ENCODE measurements around the gene GPR150. TPM values are rescaled to one million over a fixed set of nuclear protein-coding genes. Genes with fewer than 3 reads are reported as not detected.

The GPR150 gene
- total and polyA plus RNA-seq, 2 experiments from 2014 or later: 0.10 to 0.21 TPM

- no peak for ATAC-seq
- no peak overlapping the region for H3K27ac ChIP-seq (ENCODE audit: low read depth)
- TF ChIP-seq CREB1 (CRISPR knock-in tag; IDR thresholded peaks at IDR 0.05; ENCODE audit: low read depth) (no peak), REST (IDR thresholded peaks at IDR 0.05; ENCODE audit: unreplicated experiment) (no peak), POLR2AphosphoS5 (IDR thresholded peaks at IDR 0.05; ENCODE audit: low read depth) (no peak), EZH2 (IDR thresholded peaks at IDR 0.05; ENCODE audit: low read depth, unreplicated experiment) (no peak), ZNF114 (CRISPR knock-in tag; IDR thresholded peaks at IDR 0.05) (no peak), EZH2phosphoT487 (IDR thresholded peaks at IDR 0.05; ENCODE audit: unreplicated experiment) (no peak), ZNF331 (CRISPR knock-in tag; IDR thresholded peaks at IDR 0.05; ENCODE audit: low read depth) (no peak), STAT1 (IDR thresholded peaks at IDR 0.05; ENCODE audit: unreplicated experiment) (no peak), ETS1 (IDR thresholded peaks at IDR 0.05) (no peak), NANOG (IDR thresholded peaks at IDR 0.05; ENCODE audit: borderline replicate concordance) (no peak), CTCF (conservative IDR thresholded peaks at IDR 0.05; ENCODE audit: low read depth in 2 of 2) (no peak), ZNF462 (CRISPR knock-in tag; IDR thresholded peaks at IDR 0.05) (no peak), JUNB (IDR thresholded peaks at IDR 0.05; ENCODE audit: unreplicated experiment) (no peak)
- H2AFZ ChIP-seq: no peak overlapping the region
- Mint-ChIP-seq H3K4me1 (no peaks in the 10 kb centered on the region), H3K9me3 (peaks cover 15% of the 10 kb centered on the region; the same call in 2 of the 3 replicates), H3K4me3 (no peak overlapping the region), H3K27ac (no peak overlapping the region), H3K36me3 (ENCODE audit: low read depth) (peaks cover 12% of the 10 kb centered on the region), H3K27me3 (ENCODE audit: insufficient read depth, low read depth, poor library complexity) (peaks cover 8% of the 10 kb centered on the region)
- no peak for DNase-seq (ENCODE audit: low spot score)
- no peaks in the 10 kb centered on the region for H3K79me2 ChIP-seq (replicated peaks; ENCODE audit: insufficient read depth)
- H3K4me2 ChIP-seq: no peak overlapping the region
- H3F3A ChIP-seq (replicated peaks; ENCODE audit: low read depth): no peaks in the 10 kb centered on the region
- H3K9me2 ChIP-seq (ENCODE audit: insufficient read depth): no peaks in the 10 kb centered on the region
- peaks cover 13% of the 10 kb centered on the region for H3K27me3 ChIP-seq (ENCODE audit: insufficient read depth)
- H3K4me3 ChIP-seq: no peak overlapping the region
- H3K4me1 ChIP-seq (ENCODE audit: insufficient read depth): no peaks in the 10 kb centered on the region
- no peaks in the 10 kb centered on the region; the same call in 1 of the 2 replicates for H3K36me3 ChIP-seq (ENCODE audit: insufficient read depth)
- no peaks in the 10 kb centered on the region for H4K20me1 ChIP-seq (replicated peaks; ENCODE audit: insufficient read depth)
Measured at GRCh38 chr5:95613514-95613913, 6.4 kb upstream of the GPR150 start.
